IPS-NIHi7 (cell line): Measurements from ENCODE around the gene LIPC.

Source experiments
- DNase-seq: peaks from one replicate; pipeline ENCODE4 v3.0.0; 2012; ENCODE audit warnings: mixed read lengths; ENCODE audit errors: extremely low spot score

Gene LIPC

GRCh38 chr15:58517682-58518525 lies 86.1 kb downstream of the LIPC start:
- DNase-seq: no peak

- DNase-seq: no peak
Observed at GRCh38 chr15:58518626-58519025, 86.8 kb downstream of the LIPC start.

GRCh38 chr15:58519516-58519915 lies 87.7 kb downstream of the LIPC start:
- DNase-seq: no peak

- no peak for DNase-seq
Observed at GRCh38 chr15:58520464-58520863, 88.7 kb downstream of the LIPC start.

- no peak for DNase-seq
Observed at GRCh38 chr15:58520936-58521292, 89.1 kb downstream of the LIPC start.

GRCh38 chr15:58521293-58521991 lies 89.7 kb downstream of the LIPC start:
- peak; percentile 76 for DNase-seq

GRCh38 chr15:58522391-58522790 lies 90.6 kb downstream of the LIPC start:
- DNase-seq: no peak

- DNase-seq: no peak
Observed at GRCh38 chr15:58522865-58523264, 91.1 kb downstream of the LIPC start.

GRCh38 chr15:58523634-58524033 lies 91.8 kb downstream of the LIPC start:
- no peak for DNase-seq

GRCh38 chr15:58524247-58524646 lies 92.5 kb downstream of the LIPC start:
- no peak for DNase-seq

GRCh38 chr15:58525991-58526421 lies 94.2 kb downstream of the LIPC start:
- DNase-seq: no peak

GRCh38 chr15:58526647-58527192 lies 94.9 kb downstream of the LIPC start:
- no peak for DNase-seq

- DNase-seq: no peak
Observed at GRCh38 chr15:58527573-58528187, 95.9 kb downstream of the LIPC start.

- no peak for DNase-seq
Observed at GRCh38 chr15:58528188-58528870, 96.5 kb downstream of the LIPC start.

- no peak for DNase-seq
Observed at GRCh38 chr15:58529041-58529440, 97.2 kb downstream of the LIPC start.

GRCh38 chr15:58530056-58530590 lies 98.3 kb downstream of the LIPC start:
- DNase-seq: no peak

- DNase-seq: no peak
Observed at GRCh38 chr15:58532126-58532525, 100.3 kb downstream of the LIPC start.

GRCh38 chr15:58534556-58534955 lies 102.8 kb downstream of the LIPC start:
- no peak for DNase-seq

GRCh38 chr15:58535337-58535736 lies 103.5 kb downstream of the LIPC start:
- no peak for DNase-seq

- no peak for DNase-seq
Observed at GRCh38 chr15:58535894-58536293, 104.1 kb downstream of the LIPC start.

- no peak for DNase-seq
Observed at GRCh38 chr15:58536414-58536813, 104.6 kb downstream of the LIPC start.

GRCh38 chr15:58537033-58537432 lies 105.2 kb downstream of the LIPC start:
- DNase-seq: no peak
